ENCODE results near the gene GRIN3B. TPM values are rescaled to one million over a fixed set of nuclear protein-coding genes. Genes with fewer than 3 reads are reported as not detected.
A peak's percentile ranks its signal among the peaks of the same experiment; 100 is the strongest.

GRIN3B gene
- total and polyA plus RNA-seq, 9 of the 15 experiments (the other 6 are each of a cell fraction or from before 2014, with no cell fraction given): 0.06 to 0.95 (median 0.19) TPM; not detected in 6

DNA sequence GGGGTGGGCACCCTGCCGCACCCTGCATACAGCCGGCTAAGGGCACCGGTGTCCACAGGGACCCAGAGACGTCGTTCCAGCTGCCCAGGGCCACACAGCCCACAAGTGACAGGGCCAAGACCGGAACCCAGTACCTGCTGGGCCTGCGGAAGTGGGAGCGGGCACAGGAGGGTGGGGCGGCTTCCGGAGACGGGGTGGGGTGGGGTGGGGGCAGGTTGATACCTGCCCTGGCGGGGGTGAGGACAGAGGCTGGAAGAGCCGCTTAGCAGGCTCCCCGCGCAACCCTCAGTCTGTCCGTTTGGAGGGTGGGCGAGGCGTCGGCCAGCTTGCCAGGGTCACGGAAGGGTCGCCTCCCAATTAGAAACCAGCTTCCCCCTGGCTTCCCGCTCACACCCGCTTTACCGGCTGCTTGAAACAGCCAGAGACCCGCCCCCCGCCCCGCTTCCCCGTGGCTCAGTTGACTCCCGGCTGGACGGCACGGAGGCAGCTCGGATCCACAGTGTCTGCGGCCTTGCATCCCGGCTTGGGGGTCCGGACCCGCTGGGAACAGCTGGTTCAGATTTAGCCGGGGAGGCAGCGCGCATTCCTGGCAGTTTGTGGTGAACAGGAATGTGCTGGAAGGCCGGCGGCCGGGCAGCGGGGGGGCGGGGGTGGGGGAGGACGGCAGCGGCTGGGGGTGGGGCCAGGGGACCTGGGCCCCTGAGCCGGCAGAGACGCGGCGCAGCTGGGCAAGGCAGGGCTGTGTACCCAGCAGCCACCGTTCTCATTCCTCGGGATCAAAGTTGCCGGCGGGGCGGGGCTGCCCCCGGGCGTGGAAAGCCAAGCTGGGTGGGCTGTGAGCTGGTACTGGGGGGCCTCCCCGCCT, 28.1 kb downstream of the GRIN3B start (continued):
- no peak for TF ChIP-seq NR4A1 (CRISPR knock-in tag; IDR thresholded peaks at IDR 0.05)
- no peak for TF ChIP-seq NR4A1 (tag; IDR thresholded peaks at IDR 0.05)
- TF ChIP-seq POLR2G (IDR thresholded peaks at IDR 0.05; ENCODE audit: low read depth, low read length): peak; percentile 65
- TF ChIP-seq ERF (CRISPR knock-in tag; IDR thresholded peaks at IDR 0.05): no peak
- peak; percentile 27; the same call in 1 of the 2 replicates for TF ChIP-seq DPF2 (IDR thresholded peaks at IDR 0.05)
- no peak for TF ChIP-seq RHOXF2B (CRISPR knock-in tag; conservative IDR thresholded peaks at IDR 0.05)
- TF ChIP-seq NEUROD1 (IDR thresholded peaks at IDR 0.05; ENCODE audit: borderline replicate concordance, low read depth, low read length, partially characterized antibody): no peak
- TF ChIP-seq UBTF (IDR thresholded peaks at IDR 0.05; ENCODE audit: borderline replicate concordance in 1 of 2, low read depth in 2 of 2, low read length in 2 of 2): no peak
- no peak for TF ChIP-seq DMBX1 (CRISPR knock-in tag; IDR thresholded peaks at IDR 0.05; ENCODE audit: borderline replicate concordance)
- no peak for TF ChIP-seq HNRNPUL1 (IDR thresholded peaks at IDR 0.05; ENCODE audit: low read length)
- no peak for TF ChIP-seq KAT7 (CRISPR knock-in tag; IDR thresholded peaks at IDR 0.05; ENCODE audit: borderline replicate concordance)
- TF ChIP-seq NFIC (IDR thresholded peaks at IDR 0.05): no peak
- TF ChIP-seq, protein P1, sequence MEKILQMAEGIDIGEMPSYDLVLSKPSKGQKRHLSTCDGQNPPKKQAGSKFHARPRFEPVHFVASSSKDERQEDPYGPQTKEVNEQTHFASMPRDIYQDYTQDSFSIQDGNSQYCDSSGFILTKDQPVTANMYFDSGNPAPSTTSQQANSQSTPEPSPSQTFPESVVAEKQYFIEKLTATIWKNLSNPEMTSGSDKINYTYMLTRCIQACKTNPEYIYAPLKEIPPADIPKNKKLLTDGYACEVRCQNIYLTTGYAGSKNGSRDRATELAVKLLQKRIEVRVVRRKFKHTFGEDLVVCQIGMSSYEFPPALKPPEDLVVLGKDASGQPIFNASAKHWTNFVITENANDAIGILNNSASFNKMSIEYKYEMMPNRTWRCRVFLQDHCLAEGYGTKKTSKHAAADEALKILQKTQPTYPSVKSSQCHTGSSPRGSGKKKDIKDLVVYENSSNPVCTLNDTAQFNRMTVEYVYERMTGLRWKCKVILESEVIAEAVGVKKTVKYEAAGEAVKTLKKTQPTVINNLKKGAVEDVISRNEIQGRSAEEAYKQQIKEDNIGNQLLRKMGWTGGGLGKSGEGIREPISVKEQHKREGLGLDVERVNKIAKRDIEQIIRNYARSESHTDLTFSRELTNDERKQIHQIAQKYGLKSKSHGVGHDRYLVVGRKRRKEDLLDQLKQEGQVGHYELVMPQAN (IDR thresholded peaks at IDR 0.05; ENCODE audit: borderline replicate concordance): peak; percentile 54; the same call in 1 of the 2 replicates
- peak; percentile 59; the same call in 1 of the 2 replicates for TF ChIP-seq POLR2A (conservative IDR thresholded peaks at IDR 0.05)
- TF ChIP-seq NR2C2 (CRISPR knock-in tag; IDR thresholded peaks at IDR 0.05): no peak
- TF ChIP-seq NR2C2 (tag; IDR thresholded peaks at IDR 0.05): 0 out of 2 replicates have a peak, but pooled peaks have one; percentile 23
- 0 out of 2 replicates have a peak, but pooled peaks have one; percentile 25 for TF ChIP-seq CREM (IDR thresholded peaks at IDR 0.05; ENCODE audit: low read depth)
- TF ChIP-seq ZFP36 (IDR thresholded peaks at IDR 0.05; ENCODE audit: low read depth, low read length, partially characterized antibody): peak; percentile 92
- TF ChIP-seq, protein P2, sequence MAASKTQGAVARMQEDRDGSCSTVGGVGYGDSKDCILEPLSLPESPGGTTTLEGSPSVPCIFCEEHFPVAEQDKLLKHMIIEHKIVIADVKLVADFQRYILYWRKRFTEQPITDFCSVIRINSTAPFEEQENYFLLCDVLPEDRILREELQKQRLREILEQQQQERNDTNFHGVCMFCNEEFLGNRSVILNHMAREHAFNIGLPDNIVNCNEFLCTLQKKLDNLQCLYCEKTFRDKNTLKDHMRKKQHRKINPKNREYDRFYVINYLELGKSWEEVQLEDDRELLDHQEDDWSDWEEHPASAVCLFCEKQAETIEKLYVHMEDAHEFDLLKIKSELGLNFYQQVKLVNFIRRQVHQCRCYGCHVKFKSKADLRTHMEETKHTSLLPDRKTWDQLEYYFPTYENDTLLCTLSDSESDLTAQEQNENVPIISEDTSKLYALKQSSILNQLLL (CRISPR knock-in tag; IDR thresholded peaks at IDR 0.05; ENCODE audit: borderline replicate concordance): no peak
- no peak for TF ChIP-seq SP2 (IDR thresholded peaks at IDR 0.05; ENCODE audit: extremely low read depth, low read depth, low read length, poor library complexity, severe bottlenecking)
- no peak for TF ChIP-seq TBL1XR1 (IDR thresholded peaks at IDR 0.05; ENCODE audit: low read length in 2 of 2)

Data from K562 (cell line).